Stimulated activated naive CD8-positive, alpha-beta T cell treated with anti-CD3 and anti-CD28 coated beads, Interleukin-15, Interleukin-2, amounts not matched to agents 100 U/mL and 50 U/mL, for 24 hours (primary cell): ENCODE results near the gene SH3GL3.

Source experiments
- ATAC-seq: fragments of 150-1000 bp; cut with Tn5 transposase; one replicate; pipeline ENCODE4 v1.10.0; 2021
- DNase-seq: peaks from one replicate; pipeline ENCODE4 v3.0.0; 2021

SH3GL3 gene

GRCh38 chr15:83510001-83510400 is 62.9 kb downstream of the SH3GL3 start:
- no peak for DNase-seq
- ATAC-seq = no peak

DNA sequence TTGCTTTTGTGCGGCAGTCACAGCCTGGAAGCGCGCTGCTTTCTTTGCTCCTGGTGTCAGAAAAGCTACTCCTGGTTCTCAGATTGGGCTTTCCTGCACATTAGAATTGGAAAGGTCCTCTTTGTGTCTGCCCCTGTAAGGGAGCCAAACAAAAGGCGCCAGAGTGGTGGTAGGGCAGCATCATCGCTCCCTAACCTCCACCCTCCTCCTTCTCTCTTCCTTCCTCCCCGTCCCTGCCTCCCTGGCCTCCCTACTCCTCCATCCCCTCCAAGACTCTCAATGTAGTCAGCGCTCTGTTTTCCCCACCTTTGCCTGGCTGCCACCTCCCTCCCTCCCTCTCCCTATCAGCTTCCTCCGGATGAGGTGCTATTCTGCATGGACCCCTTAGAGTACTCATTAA is 65.3 kb downstream of the SH3GL3 start:
- ATAC-seq = no peak
- DNase-seq = no peak

DNA sequence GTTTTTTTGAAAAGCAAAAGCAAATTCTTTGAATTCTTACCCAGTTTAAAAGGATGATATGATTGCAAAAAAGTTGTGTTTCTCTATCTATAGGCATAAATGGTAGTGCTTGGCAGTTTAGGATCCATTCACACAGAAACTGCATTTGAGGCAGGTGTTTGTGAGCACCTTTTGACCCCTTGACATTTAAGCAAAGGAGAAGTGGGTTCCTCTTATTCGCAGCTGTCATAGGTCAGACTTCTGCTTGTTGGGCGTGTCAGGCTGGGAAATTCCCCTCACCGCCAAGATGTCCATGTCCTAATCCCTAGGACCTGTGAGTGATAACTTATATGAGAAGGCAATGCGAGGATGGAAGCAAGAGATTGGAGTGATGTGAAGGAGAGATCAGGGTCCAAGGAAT is 67.4 kb downstream of the SH3GL3 start:
- ATAC-seq (no peak), DNase-seq (no peak)

DNA sequence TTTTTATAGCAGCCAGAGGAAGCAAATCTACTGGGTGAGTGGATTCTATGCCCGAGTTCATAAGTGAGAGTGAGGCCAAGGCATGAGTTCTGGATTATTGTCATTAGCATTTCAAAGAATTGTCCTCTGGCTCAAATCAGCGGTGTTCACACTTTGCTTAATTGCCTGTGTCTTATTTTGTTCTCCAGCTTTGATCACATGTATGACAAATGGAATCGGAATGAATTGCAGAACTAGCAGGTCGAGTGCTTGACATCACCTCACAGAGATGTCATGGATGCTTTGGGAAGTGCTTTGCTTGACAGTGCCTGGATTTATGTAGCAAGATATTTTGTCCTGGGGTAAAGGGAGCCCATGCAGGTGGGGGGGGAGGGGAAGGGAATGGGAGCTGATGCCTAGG is 68.0 kb downstream of the SH3GL3 start:
- no peak for ATAC-seq
- DNase-seq = no peak

GRCh38 chr15:83516935-83517334 is 69.8 kb downstream of the SH3GL3 start:
- no peak for ATAC-seq
- no peak for DNase-seq

- ATAC-seq = no peak
- DNase-seq = no peak
Measured at GRCh38 chr15:83526319-83526718, 79.2 kb downstream of the SH3GL3 start.

DNA sequence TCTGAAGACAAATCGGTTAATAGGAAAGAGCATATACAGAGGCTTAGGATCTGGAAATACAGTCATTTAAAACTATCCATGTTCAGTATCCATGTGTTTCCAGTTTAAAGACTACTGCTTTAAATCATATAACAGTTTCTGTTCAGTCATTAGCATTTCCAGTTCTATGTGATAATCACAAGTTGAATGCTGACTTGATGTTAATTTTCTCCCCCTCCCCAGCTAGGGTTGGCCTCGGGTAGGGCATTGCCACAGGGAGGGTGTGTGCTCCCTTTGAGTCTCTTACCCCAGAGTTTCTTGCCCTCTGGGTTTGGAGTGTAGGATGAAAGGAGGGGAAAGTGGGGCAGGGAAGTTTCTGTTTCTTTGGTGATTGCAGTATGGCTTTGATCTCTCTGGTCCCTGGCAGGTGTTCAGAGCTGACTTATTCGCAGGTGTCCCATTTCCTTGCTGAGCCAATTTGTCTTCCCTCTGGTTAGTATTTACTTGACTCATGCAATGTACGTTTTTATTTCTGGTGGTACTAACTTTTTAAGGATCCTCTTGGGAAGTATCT is 86.3 kb downstream of the SH3GL3 start:
- no peak for DNase-seq
- no peak for ATAC-seq

GRCh38 chr15:83537606-83538005 is 90.5 kb downstream of the SH3GL3 start:
- DNase-seq (no peak), ATAC-seq (no peak)

- ATAC-seq = no peak
- no peak for DNase-seq
Measured at GRCh38 chr15:83538682-83539081, 91.5 kb downstream of the SH3GL3 start.

DNA sequence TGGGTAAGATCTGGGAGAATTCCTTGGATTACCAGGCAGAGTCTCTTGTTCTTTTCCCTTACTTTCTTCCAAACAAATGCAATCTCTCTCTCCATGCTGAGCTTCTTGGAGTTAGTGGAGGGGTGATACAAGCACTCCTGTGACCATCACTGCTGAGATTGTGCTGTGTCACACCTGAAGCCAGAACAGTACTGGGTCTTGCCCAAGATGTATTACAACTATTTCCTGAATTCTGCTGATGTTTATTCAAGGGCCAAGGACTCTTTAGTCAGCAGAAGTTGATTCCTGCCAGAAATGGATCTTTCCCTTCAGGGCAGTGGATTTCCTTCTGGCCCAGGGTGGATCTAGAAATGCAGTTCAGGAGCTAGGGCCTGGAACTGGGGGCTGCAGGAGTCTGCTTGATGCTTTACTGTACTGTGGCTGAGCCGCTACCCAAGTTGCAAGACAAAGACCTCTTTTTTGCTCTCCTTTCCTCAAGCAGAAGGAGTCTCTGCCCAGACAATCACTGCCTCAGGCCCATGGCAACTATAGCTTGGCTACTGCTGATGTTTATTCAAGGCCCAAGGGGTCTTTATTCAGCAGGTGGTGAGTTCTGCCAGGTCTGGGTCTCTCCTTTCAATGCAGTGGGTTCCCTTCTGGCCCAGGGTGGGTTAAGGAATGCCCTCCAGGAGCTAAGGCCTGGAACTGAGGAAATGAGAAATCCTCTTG is 98.8 kb downstream of the SH3GL3 start:
- DNase-seq = no peak
- ATAC-seq = no peak

DNA sequence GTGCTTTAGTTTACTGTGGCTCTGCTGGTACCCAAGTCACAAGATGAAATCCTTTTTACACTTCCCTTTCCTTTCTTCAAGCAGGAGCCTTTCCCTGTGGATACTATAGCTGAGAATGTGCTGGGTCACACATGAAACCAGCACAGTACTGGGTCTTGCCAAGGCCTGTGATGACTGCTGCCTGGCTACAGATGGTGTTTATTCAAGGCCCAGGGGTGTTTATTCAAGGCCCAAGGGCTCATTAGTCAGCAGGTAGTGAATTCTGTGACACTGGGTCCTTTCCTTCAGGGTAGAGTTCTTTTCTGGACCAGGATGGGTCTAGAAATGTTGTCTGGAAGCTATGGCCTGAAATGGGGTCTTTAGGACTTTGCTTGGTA is 99.4 kb downstream of the SH3GL3 start:
- DNase-seq (no peak), ATAC-seq (no peak)

GRCh38 chr15:83547168-83547567 is 100.0 kb downstream of the SH3GL3 start:
- no peak for ATAC-seq
- DNase-seq = no peak

- DNase-seq (no peak), ATAC-seq (no peak)
Measured at GRCh38 chr15:83549623-83550022, 102.5 kb downstream of the SH3GL3 start.

GRCh38 chr15:83554558-83554957 is 107.4 kb downstream of the SH3GL3 start:
- ATAC-seq = no peak

GRCh38 chr15:83555383-83555782 is 108.2 kb downstream of the SH3GL3 start:
- DNase-seq = no peak
- no peak for ATAC-seq

More at GRCh38 chr15:83554558-83554957, 107.4 kb downstream of the SH3GL3 start:
- no peak for DNase-seq

DNA sequence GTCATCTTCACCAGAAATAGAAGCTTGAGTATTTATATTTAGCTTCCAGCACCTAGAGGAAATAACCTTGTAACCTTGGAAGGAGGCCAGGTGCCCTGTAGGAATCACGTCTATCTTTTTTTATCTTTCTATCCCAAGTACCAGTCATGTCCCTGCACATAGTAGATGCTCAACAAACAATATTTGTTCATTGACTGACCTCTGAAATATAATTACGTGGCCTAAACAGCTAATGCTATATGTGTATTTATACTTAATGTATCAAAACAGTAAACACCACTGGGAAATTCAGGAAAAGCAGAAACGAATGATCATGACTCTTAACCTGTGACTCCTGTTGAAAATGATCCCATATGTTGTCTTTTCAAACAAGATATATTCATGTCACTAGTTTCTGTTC is 108.9 kb downstream of the SH3GL3 start:
- no peak for DNase-seq
- ATAC-seq = no peak

- DNase-seq (no peak), ATAC-seq (no peak)
Measured at GRCh38 chr15:83556754-83557153, 109.6 kb downstream of the SH3GL3 start.

DNA sequence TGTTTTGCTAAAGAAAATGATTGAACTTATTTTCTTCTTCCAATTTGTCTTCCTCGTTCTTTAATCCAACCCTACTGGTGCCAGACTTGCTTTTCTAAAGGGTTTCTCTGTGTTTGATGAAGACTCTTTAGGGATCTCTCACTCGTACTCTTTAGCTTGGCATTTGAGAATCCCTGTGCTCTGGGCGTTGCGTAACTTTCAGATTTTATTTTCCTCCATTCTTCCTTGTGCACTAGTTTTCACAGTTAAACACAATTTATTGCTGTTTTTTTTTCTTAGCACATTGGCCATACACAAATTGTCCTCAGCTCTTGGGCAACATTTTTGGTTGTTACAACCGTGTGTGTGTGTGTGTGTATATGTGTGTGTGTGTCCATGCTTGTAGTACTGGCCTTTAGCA is 111.0 kb downstream of the SH3GL3 start:
- no peak for DNase-seq
- no peak for ATAC-seq

GRCh38 chr15:83559310-83559966 is 112.3 kb downstream of the SH3GL3 start:
- DNase-seq (peak; percentile 38), ATAC-seq (peak; percentile 72)

GRCh38 chr15:83561661-83562060 is 114.5 kb downstream of the SH3GL3 start:
- DNase-seq = no peak
- ATAC-seq = no peak

DNA sequence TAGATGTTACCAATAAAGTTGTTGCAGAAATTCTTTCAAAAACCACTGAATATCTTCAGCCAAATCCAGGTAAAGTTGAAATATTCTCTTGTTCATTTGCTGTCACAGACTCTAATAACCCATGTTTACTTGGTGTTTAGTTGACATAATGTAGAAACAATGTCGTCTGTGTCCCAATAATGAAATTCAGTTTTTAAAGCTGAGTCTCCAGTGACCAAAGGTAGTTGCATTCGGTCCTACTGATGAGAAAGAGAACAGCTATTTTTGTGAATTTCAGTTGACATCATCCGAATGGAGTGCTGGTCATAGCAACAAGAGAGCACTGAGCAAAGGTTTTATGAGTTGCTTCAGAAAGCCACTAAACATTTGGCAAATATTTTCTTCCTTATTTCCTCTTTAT is 118.0 kb downstream of the SH3GL3 start:
- ATAC-seq (no peak), DNase-seq (no peak)

GRCh38 chr15:83565553-83566159 is 118.5 kb downstream of the SH3GL3 start:
- DNase-seq = no peak
- no peak for ATAC-seq

DNA sequence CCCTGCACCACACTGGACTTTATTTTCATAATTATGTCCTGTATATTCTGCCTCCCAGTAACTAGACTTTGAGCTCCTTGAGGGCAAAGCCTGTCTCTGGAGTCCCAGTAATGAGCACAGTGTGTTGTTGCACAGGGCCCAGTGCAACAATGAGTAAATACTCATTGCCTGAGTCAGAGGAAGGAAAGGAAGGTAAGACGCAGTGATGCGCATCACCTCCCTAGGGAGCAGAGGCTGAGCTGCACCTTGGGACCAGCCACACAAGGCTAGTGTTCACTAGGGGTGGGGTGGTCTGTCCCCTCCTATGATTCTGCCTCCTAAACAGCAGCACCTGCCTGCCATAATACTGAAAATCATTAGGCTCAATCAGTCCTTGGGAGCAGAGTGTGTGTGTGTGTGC is 120.2 kb downstream of the SH3GL3 start:
- ATAC-seq = no peak

More for the DNA sequence above, 120.2 kb downstream of the SH3GL3 start:
- DNase-seq = no peak
